Measurements from ENCODE around the gene DCST1.

DNA sequence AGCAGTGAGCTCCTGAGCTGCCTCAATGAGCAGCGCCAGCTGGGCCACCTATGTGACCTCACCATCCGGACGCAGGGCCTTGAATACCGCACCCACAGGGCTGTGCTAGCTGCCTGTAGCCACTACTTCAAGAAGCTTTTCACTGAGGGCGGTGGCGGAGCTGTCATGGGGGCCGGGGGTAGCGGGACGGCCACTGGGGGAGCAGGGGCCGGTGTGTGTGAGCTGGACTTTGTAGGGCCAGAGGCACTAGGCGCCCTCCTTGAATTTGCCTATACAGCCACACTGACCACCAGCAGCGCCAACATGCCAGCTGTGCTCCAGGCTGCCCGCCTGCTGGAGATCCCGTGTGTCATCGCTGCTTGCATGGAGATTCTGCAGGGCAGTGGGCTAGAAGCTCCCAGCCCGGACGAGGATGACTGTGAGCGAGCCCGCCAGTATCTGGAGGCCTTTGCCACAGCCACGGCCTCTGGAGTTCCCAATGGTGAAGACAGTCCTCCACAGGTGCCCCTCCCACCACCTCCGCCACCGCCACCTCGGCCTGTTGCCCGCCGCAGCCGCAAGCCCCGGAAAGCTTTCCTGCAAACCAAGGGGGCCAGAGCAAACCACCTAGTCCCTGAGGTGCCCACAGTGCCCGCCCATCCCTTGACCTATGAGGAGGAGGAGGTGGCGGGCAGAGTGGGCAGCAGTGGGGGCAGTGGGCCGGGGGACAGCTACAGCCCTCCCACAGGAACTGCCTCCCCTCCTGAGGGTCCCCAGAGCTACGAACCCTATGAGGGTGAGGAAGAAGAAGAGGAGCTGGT lies 18.7 kb upstream of the DCST1 start:
- no peak for TF ChIP-seq POLR2A (IDR thresholded peaks at IDR 0.05)
- no peak for TF ChIP-seq CTCF (IDR thresholded peaks at IDR 0.05)

All from esophagus squamous epithelium (tissue), 4 donors.